Smooth muscle cell of the coronary artery (primary cell): ENCODE results near the gene MEIS2. TPM values are rescaled to one million over a fixed set of nuclear protein-coding genes. Genes with fewer than 3 reads are reported as not detected.

Experiments
- total RNA-seq: library from RNA; depleted of rRNA; stranded (reverse); fragments of >200 nt; gene quantifications from 2 replicates; pipeline ENCODE4 v1.2.3, GENCODE V29; 2014; ENCODE audit warnings: low replicate concordance

Gene MEIS2
- 57.7 and 68.4 TPM in 2 replicates for total RNA-seq

DNA sequence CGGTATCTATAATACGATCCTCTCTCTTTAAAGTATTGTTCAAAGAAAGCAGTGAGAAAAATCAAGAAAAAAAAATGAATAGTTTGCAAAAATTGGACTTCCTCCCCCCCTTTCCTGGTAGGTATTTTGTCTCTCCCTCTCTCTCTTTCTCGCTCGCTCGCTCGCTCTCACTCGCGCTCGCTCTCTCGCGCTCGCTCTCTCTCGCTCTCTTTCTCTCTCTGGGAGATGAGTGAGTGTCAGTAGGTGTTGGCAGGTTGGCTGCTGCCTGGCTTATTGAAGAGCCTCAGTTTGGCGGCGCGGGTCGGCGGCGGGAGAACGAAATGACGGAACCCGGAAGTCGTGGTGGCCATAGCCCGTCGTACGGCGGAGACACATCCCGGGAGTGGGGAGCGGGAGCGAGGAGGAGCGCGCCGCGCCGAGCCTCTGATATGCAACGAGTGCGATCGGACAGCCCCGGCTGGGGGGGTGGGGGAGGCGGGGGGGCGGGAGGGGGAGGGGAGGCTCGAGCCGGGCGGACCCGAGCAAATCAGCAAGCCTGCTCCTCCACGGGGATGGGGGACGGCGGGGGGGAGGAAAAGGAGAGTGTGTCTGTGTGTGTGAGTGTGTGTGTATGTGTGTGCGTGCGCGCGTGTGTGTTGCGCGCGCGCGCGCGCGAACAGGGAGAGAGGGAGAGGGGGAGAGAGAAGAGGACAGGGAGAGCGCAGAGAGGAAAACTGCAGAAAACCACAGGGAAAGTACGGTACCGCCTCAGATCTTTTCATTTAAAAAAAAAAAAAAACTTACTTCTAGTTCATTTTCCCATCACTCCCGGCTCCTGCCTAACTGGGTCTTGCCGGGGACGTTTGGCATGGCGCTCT is at the start of gene MEIS2:
TSS of gene MEIS2 (minus strand) at position 441 of the 857 bp plus-strand sequence. CDS start 1,083 bp downstream, outside the sequence.

